ENCODE results near the gene ZFP36. TPM values are rescaled to one million over a fixed set of nuclear protein-coding genes. Genes with fewer than 3 reads are reported as not detected.
"Not testable (repeated sequence)": the region's sequence is repeated elsewhere in the genome, so short reads cannot be mapped to it uniquely, and the experiment has no call there.

The ZFP36 gene
- total RNA-seq, 2 donors from 2014 or later = 1,082 to 1,318 TPM

DNA sequence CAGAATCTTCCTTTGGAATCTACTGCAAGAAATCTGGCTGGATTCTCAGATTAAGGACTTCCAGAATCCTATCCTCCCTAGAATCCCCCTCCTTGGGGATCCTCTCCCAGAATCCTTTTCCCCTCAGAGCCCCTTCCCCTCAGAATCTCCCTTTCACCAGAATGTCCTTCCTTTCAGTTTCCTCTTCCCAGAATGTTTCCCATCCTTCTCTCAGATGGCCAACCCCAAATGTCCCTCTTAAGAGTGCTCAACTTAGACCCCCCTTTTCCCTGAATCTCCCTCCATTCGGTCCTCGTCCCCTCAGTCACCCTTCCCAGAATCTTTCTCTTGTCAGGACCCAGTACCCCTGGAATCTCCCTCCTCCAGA is 29.7 kb downstream of the ZFP36 start:
- Mint-ChIP-seq H3K27ac (peak overlapping the region; percentile 100), H3K27me3 (no peaks in the 10 kb centered on the region), H3K4me3 (peak overlapping the region; percentile 100), H3K36me3 (ENCODE audit: low read depth) (peaks cover 8% of the 10 kb centered on the region), H3K4me1 (peaks cover 31% of the 10 kb centered on the region)
- DNase-seq = no peak
- H3K9me3 ChIP-seq (ENCODE audit: control insufficient read depth, low read length, poor library complexity, severe bottlenecking) = no peaks in the 10 kb centered on the region
- ATAC-seq = no peak

DNA sequence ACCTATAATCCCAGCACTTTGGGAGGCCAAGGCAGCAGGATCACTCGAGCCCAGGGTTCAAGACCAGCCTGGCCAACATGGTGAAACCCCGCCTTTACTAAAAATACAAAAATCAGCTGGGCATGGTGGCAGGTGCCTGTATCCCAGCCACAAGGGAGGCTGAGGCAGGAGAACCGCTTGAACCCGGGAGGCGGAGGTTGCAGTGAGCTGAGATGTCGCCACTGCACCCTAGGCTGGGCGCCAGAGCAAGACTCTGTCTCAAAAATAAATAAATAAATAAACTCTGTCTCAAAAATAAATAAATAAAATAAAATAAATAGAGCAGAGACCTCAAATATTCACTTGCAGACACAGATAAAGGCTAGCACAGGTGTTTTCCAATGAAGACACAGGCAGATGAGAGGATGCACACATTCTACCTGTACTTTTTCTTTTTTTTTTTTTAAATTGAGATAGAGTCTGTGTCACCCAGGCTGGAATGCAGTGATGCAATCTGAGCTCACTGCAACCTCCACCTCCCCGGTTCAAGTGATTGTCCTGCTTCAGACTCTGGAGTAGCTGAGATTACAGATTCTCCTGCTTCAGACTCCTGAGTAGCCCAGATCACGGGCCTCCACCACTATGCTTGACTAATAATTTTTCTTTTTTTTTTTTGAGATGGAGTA is 31.8 kb downstream of the ZFP36 start:
- Mint-ChIP-seq H3K36me3 (ENCODE audit: low read depth) (peaks cover 6% of the 10 kb centered on the region), H3K4me1 (peaks cover 29% of the 10 kb centered on the region), H3K27me3 (no peaks in the 10 kb centered on the region), H3K4me3 (peak overlapping the region; percentile 100), H3K27ac (no peak overlapping the region)
- no peaks in the 10 kb centered on the region for H3K9me3 ChIP-seq (ENCODE audit: control insufficient read depth, low read length, poor library complexity, severe bottlenecking)
- DNase-seq (no peak), ATAC-seq (no peak)

DNA sequence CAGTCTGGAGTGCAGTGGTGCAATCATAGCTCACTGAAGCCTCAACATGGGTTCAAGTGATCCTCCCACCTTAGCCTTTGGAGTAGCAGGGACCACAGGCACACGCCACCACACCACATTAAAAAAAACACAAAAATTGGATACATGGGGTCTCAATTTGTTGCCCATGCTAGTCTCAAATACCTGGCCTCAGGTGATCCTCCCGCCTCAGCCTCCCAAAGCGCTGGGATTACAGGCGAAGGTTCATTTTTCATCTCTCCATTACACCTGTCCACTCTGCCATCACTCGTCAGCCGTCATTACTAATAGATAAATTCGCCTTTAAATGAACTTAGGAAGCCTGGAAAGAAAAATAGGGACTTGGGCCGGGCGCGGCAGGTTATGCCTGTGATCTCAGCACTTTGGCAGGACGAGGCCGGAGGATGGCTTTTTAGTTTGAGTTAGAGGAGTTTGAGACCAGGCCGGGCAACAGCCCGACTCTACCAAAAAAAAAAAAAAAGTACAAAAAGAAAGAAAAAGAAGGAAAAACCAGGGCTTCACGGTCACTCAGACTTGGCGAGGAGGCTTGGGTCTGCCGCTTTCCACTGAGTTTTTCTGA is 38.0 kb downstream of the ZFP36 start:
- H3K9me3 ChIP-seq (ENCODE audit: control insufficient read depth, low read length, poor library complexity, severe bottlenecking) = no peaks in the 10 kb centered on the region
- Mint-ChIP-seq H3K4me1 (peaks cover 39% of the 10 kb centered on the region), H3K4me3 (peak overlapping the region; percentile 99), H3K27me3 (no peaks in the 10 kb centered on the region), H3K36me3 (ENCODE audit: low read depth) (peaks cover 8% of the 10 kb centered on the region), H3K27ac (peak overlapping the region; percentile 100)
- ATAC-seq (no peak), DNase-seq (no peak)

DNA sequence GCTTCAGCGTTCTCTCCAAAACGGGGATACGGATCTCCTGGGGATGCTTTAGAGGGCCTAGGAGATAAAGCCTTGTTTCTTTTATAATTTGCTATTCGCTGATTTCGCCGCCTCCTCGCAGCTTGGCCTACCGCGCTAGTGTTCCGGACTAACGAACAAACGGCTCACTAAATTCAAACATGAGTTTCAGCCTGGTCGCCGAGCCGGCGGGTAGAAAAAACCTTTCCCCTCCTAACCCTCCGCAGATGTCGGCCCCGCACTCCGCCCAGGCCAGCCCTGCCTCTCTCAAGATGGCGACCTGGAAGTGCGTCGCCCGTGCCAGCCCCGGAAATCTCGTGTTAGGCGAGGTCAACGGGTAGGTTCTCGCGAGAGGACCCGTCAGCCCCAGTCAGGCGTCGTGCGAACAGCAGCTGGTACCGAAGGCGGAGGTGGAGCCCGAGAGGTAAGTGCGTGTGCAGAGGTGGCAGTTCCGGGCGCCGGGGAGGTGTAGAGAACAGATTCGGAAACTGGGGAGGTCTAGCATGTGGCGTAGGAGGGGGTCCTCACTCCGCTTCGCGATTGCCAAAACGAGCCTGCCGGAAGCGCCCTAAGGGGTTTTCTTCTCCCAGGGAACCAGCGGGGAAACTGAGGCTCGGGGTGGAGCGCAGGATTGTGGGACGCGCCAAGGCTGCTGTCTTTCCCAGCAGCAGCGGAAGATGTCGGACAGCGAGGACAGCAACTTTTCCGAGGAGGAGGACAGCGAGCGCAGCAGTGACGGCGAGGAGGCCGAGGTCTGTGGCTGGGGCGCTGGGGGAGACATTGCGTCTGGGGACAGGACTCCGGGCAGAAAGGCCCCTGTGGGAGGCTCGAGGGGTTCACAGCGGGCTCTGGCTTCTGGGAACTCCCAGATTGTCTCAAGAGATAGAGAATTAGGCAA is 38.8 kb downstream of the ZFP36 start, which contains the start of gene SUPT5H:
Gene SUPT5H (plus strand): TSS at position 387 of the 916 bp plus-strand sequence. CDS start 309 bp downstream, at position 696.
- DNase-seq (peak; percentile 92 to 96 (median 94)), ATAC-seq (peak; percentile 93)
- peak within 1 kb of the TSS; percentile 99 for H3K4me3 Mint-ChIP-seq
- H3K27ac Mint-ChIP-seq = peak within 1 kb of the TSS; percentile 100
- peaks cover 45% of the 10 kb centered on the region for H3K4me1 Mint-ChIP-seq
- H3K27me3 Mint-ChIP-seq = no peaks in the 10 kb centered on the region
- peaks cover 8% of the 10 kb centered on the region for H3K36me3 Mint-ChIP-seq (ENCODE audit: low read depth)
- H3K9me3 ChIP-seq (ENCODE audit: control insufficient read depth, low read length, poor library complexity, severe bottlenecking) = no peaks in the 10 kb centered on the region

DNA sequence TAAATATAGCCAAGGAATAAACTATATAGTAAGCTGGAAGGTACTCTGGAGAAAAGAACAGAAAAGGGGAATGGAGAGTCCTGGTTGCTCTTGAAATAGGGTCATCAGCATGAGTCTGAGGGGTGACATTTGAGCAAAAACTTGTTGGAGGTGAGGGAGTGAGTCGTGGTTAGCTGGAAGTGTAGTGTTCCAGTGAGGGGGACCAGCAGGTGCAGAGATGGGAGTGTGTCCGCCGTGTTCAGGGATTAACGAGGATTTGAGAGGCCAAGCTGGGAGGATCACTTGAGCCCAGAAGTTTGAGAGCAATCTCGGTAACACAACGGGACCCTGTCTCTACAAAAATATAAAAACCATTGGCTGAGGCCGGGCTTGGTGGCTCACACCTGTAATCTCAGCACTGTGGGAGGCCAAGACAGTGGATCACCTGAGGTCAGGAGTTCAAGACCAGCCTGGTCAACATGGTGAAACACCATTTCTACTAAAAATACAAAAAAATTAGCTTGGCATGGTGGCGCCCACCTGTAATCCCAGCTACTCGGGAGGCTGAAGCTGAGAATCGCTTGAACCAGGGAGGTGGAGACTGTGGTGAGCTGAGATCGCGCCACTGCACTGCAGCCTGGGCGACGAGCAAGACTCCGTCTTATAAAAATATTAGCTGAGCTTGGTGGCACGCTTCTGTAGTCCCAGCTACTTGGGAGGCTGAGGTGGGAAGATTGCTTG is 39.9 kb downstream of the ZFP36 start:
- peak overlapping the region; percentile 99 for H3K4me3 Mint-ChIP-seq
- H3K27ac Mint-ChIP-seq = peak overlapping the region; percentile 100
- H3K27me3 Mint-ChIP-seq = no peaks in the 10 kb centered on the region
- DNase-seq = no peak
- no peak for ATAC-seq
- peaks cover 51% of the 10 kb centered on the region for H3K4me1 Mint-ChIP-seq
- H3K9me3 ChIP-seq (ENCODE audit: control insufficient read depth, low read length, poor library complexity, severe bottlenecking) = no peaks in the 10 kb centered on the region
- H3K36me3 Mint-ChIP-seq (ENCODE audit: low read depth) = peaks cover 8% of the 10 kb centered on the region

DNA sequence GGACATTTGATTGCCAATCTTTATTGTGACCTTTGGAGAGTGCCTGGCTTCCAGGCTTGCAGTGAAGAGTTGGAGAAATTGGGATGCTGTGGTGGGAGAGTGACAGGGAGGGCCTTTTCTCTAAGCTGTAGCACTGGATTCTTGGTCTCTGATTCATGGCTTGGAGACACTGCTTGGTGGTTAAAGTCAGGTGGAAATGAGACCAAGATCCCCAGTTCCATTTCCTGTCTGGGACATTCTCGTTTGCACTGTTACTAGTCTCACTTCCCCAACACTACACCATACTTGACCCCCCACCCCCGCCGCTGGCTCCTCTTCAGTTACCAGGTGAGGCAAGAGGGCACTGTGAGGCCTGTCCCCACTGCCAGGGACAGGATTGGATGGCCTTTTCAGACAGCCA is 41.6 kb downstream of the ZFP36 start:
- Mint-ChIP-seq H3K36me3 (ENCODE audit: low read depth) (peaks cover 21% of the 10 kb centered on the region), H3K27me3 (no peaks in the 10 kb centered on the region), H3K4me3 (peak overlapping the region; percentile 99), H3K27ac (peak overlapping the region; percentile 93), H3K4me1 (peaks cover 63% of the 10 kb centered on the region)
- DNase-seq (no peak), ATAC-seq (no peak)
- no peaks in the 10 kb centered on the region for H3K9me3 ChIP-seq (ENCODE audit: control insufficient read depth, low read length, poor library complexity, severe bottlenecking)

DNA sequence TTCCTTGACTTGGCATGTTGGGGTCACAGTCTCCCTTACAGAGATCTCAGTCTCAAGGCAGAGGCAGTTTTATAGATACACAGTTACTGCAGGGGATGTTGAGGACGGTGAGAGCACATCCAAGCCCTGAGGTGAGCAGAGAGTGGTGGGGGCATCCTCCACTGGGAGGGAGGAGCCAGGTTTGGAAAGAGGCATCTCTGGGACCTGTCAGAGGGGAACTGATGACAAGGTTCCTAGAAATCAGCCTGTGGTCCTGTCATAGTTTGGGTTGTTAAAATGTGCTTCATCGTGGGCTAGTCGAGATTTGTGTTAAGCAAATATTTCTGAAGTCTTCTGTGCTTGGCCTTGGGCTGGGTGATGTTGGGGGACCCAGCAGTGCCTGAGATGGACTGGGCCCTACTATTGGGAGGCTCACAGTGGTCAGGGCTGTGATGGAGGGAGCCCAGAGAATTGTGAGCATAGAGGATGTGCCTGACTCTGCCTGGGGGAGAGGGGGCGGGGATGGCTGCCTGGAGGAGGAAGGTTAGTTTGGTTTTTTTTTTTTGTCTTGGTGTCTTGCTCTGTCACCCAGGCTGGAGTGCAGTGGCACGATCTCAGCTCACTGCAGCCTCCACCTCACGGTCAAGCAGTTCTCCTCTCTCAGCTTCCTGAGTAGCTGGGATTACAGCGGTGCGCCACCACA is 42.6 kb downstream of the ZFP36 start:
- H3K27ac Mint-ChIP-seq = peak overlapping the region; percentile 93
- peaks cover 63% of the 10 kb centered on the region for H3K4me1 Mint-ChIP-seq
- H3K9me3 ChIP-seq (ENCODE audit: control insufficient read depth, low read length, poor library complexity, severe bottlenecking) = no peaks in the 10 kb centered on the region
- H3K27me3 Mint-ChIP-seq = no peaks in the 10 kb centered on the region
- H3K4me3 Mint-ChIP-seq = peak overlapping the region; percentile 76
- ATAC-seq = no peak
- H3K36me3 Mint-ChIP-seq (ENCODE audit: low read depth) = peaks cover 21% of the 10 kb centered on the region
- no peak for DNase-seq

DNA sequence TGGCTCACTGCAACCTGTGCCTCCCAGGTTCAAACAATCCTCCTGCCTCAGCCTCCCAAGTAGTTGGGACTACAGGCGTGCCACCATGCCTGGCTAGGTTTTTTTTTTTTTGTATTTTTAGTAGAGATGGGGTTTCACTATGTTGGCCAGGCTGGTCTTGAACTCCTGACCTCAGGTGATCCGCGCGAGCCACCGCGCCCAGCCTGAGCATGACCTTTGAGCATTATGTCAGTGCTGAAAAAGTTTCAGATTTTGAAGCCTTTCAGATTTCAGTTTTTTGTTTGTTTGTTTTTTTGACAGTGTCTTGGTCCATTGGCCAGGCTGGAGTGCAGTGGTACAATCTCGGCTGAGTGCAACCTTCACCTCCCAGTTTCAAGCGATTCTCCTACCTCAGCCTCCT is 44.6 kb downstream of the ZFP36 start:
- Mint-ChIP-seq H3K36me3 (ENCODE audit: low read depth) (peaks cover 13% of the 10 kb centered on the region), H3K4me1 (peaks cover 51% of the 10 kb centered on the region), H3K27ac (peak overlapping the region; percentile 93)
- H3K9me3 ChIP-seq (ENCODE audit: control insufficient read depth, low read length, poor library complexity, severe bottlenecking); H3K4me3 Mint-ChIP-seq; ATAC-seq; H3K27me3 Mint-ChIP-seq; DNase-seq: not testable (repeated sequence)

Other genes with a start within 250 kb of the ZFP36 start
- gene NCCRP1, start 209.9 kb upstream of the ZFP36 start, total RNA-seq = not detected
- gene SYCN, start 202.6 kb upstream of the ZFP36 start, total RNA-seq = not detected
- gene IFNL3, start 161.8 kb upstream of the ZFP36 start, total RNA-seq = not detected
- gene IFNL4, start 158.0 kb upstream of the ZFP36 start, total RNA-seq = not detected
- gene IFNL2, start 138.5 kb upstream of the ZFP36 start, total RNA-seq = not detected
- gene IFNL1, start 110.4 kb upstream of the ZFP36 start, total RNA-seq = not detected
- gene LRFN1, start 86.0 kb upstream of the ZFP36 start, total RNA-seq = 1 to 10 TPM; 2.2 to 3.7 TPM
- gene GMFG, start 70.8 kb upstream of the ZFP36 start, total RNA-seq = 100 to 1,000 TPM; 351 to 377 TPM
- gene SAMD4B, start 64.4 kb upstream of the ZFP36 start, total RNA-seq = 10 to 100 TPM; 64.2 to 93.2 TPM
- gene PAF1, start 15.7 kb upstream of the ZFP36 start, total RNA-seq = 100 to 1,000 TPM; 113 to 127 TPM
- gene MED29, start 15.5 kb upstream of the ZFP36 start, total RNA-seq = 10 to 100 TPM; 43.4 to 43.6 TPM
- gene PLEKHG2, start 5.8 kb downstream of the ZFP36 start, total RNA-seq = 100 to 1,000 TPM; 119 to 129 TPM
- 1,000 to 10,000 TPM; 3,790 to 3,904 TPM for gene RPS16, start 29.1 kb downstream of the ZFP36 start, total RNA-seq
- gene SUPT5H, start 38.7 kb downstream of the ZFP36 start, total RNA-seq = 100 to 1,000 TPM; 346 to 352 TPM
- 10 to 100 TPM; 44.9 to 53.0 TPM for gene TIMM50, start 74.0 kb downstream of the ZFP36 start, total RNA-seq
- gene DLL3, start 92.1 kb downstream of the ZFP36 start, total RNA-seq = not detected
- not detected for gene SELENOV, start 108.3 kb downstream of the ZFP36 start, total RNA-seq
- 1 to 10 TPM; 3.9 to 4.9 TPM for gene EID2B, start 126.0 kb downstream of the ZFP36 start, total RNA-seq
- 10 to 100 TPM; 14.4 to 15.1 TPM for gene EID2, start 133.3 kb downstream of the ZFP36 start, total RNA-seq
- gene LGALS13, start 195.7 kb downstream of the ZFP36 start, total RNA-seq = not detected
- not detected for gene LGALS16, start 249.1 kb downstream of the ZFP36 start, total RNA-seq